Measurements from ENCODE around the gene RIC1.

RIC1 gene

DNA sequence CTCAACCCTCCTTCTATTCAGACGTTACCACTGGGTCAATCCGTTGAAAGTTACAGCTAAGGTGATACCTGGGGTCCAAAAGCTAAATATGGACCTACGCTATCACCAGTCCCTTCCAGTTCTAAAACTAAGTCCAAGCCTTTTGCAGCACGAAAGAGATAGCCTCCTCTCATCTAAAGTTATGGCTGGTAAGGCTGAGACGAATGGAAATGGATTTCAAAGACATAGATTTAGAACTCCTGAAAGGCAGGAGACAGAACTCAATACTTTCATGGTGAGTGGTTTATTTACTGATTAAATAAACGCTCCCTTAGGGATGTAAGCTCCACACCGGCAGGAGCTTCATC, 751 bp upstream of the RIC1 start:
- no peaks in the 10 kb centered on the region for H3K9me2 ChIP-seq (replicated peaks; ENCODE audit: low read depth, low read length)
- H3K4me2 ChIP-seq (ENCODE audit: low read depth, low read length, poor library complexity, severe bottlenecking), result peak overlapping the region; percentile 90
- H3K9me3 ChIP-seq (ENCODE audit: insufficient read depth, low read depth, low read length), result no peaks in the 10 kb centered on the region
- peak overlapping the region; percentile 94 for H3K9ac ChIP-seq (ENCODE audit: low read depth, low read length, poor library complexity, severe bottlenecking)
- H3K36me3 ChIP-seq (ENCODE audit: insufficient read depth, low read length), result no peaks in the 10 kb centered on the region
- TF ChIP-seq CTCF (conservative IDR thresholded peaks at IDR 0.05; ENCODE audit: low read length) (no peak), EZH2phosphoT487 (IDR thresholded peaks at IDR 0.05; ENCODE audit: borderline replicate concordance) (no peak)
- peaks cover 34% of the 10 kb centered on the region for H4K20me1 ChIP-seq (ENCODE audit: insufficient read depth, low read length, poor library complexity, severe bottlenecking)
- H3K27me3 ChIP-seq (ENCODE audit: insufficient read depth, low read length, poor library complexity, severe bottlenecking), result no peaks in the 10 kb centered on the region
- peaks cover 62% of the 10 kb centered on the region for H3K4me1 ChIP-seq (ENCODE audit: insufficient read depth, low read length, poor library complexity, severe bottlenecking)
- peak overlapping the region; percentile 82; the same call in 1 of the 2 replicates for H2AFZ ChIP-seq (ENCODE audit: low read length)
- H3K79me2 ChIP-seq (ENCODE audit: insufficient read depth, low read length), result peaks cover 81% of the 10 kb centered on the region
- peaks cover 3% of the 10 kb centered on the region; the same call in 1 of the 2 replicates for H3F3A ChIP-seq (ENCODE audit: low read depth)
- H3K4me3 ChIP-seq (ENCODE audit: low read length, poor library complexity, severe bottlenecking), result peak overlapping the region; percentile 95

DNA sequence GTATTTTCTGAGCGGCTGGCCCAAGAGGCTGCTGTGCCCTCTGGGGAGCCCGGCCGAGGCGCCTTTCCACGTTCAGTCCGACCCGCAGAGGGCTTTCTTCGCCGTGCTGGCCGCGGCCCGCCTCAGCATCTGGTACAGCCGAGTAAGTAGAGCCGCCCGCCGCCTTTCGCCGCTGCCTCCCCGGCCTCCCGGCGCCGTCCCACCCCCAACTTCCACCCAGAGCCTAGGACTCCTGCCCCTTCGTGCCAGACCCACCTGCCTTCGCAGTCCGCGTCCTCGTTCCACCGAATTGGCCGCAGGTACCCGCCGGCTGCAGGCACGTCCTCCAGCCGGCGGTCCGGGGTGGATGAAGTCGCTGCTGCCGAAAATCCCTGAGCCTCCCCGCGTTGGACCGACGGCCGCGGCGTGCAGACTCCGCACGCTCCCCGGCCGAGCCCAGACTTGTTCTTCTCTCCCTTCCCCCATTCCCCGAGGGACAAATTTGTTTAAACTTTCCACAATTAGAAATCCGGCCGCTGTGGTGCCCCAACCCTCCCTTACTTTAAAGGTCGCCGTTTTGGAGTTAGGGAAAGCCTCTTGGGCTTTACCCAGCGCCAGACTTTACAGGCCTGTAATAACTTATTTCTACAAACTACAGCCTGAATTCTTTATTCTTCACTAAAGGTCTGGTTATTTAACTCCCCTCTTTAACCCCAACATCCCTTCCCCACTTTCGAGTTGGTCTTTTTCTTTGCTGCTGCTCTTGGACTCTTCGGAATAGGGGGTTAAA, 589 bp downstream of the RIC1 start:
- Histone ChIP-seq H3K9ac (ENCODE audit: low read depth, low read length, poor library complexity, severe bottlenecking) (peak overlapping the region; percentile 86), H3K9me2 (replicated peaks; ENCODE audit: low read depth, low read length) (no peaks in the 10 kb centered on the region), H3K79me2 (ENCODE audit: insufficient read depth, low read length) (peaks cover 91% of the 10 kb centered on the region), H4K20me1 (ENCODE audit: insufficient read depth, low read length, poor library complexity, severe bottlenecking) (peaks cover 35% of the 10 kb centered on the region), H3K36me3 (ENCODE audit: insufficient read depth, low read length) (no peaks in the 10 kb centered on the region), H3K9me3 (ENCODE audit: insufficient read depth, low read depth, low read length) (no peaks in the 10 kb centered on the region), H3K27me3 (ENCODE audit: insufficient read depth, low read length, poor library complexity, severe bottlenecking) (no peaks in the 10 kb centered on the region), H3K4me1 (ENCODE audit: insufficient read depth, low read length, poor library complexity, severe bottlenecking) (peaks cover 57% of the 10 kb centered on the region), H3K4me2 (ENCODE audit: low read depth, low read length, poor library complexity, severe bottlenecking) (peak overlapping the region; percentile 93), H3K4me3 (ENCODE audit: low read length, poor library complexity, severe bottlenecking) (peak overlapping the region; percentile 95), H2AFZ (ENCODE audit: low read length) (peak overlapping the region; percentile 78), H3F3A (ENCODE audit: low read depth) (peaks cover 3% of the 10 kb centered on the region; the same call in 1 of the 2 replicates)
- no peak for TF ChIP-seq EZH2phosphoT487 (IDR thresholded peaks at IDR 0.05; ENCODE audit: borderline replicate concordance)
- TF ChIP-seq CTCF (conservative IDR thresholded peaks at IDR 0.05; ENCODE audit: low read length), result no peak

GRCh38 chr9:5630081-5630507, 1.2 kb downstream of the RIC1 start:
- Histone ChIP-seq H3K4me1 (ENCODE audit: insufficient read depth, low read length, poor library complexity, severe bottlenecking) (peaks cover 57% of the 10 kb centered on the region), H3K4me3 (ENCODE audit: low read length, poor library complexity, severe bottlenecking) (peak overlapping the region; percentile 95), H2AFZ (ENCODE audit: low read length) (peak overlapping the region; percentile 78; the same call in 1 of the 2 replicates), H3K4me2 (ENCODE audit: low read depth, low read length, poor library complexity, severe bottlenecking) (peak overlapping the region; percentile 93), H4K20me1 (ENCODE audit: insufficient read depth, low read length, poor library complexity, severe bottlenecking) (peaks cover 35% of the 10 kb centered on the region), H3K9me2 (replicated peaks; ENCODE audit: low read depth, low read length) (no peaks in the 10 kb centered on the region), H3K9me3 (ENCODE audit: insufficient read depth, low read depth, low read length) (peaks cover 4% of the 10 kb centered on the region; the same call in 1 of the 2 replicates), H3F3A (ENCODE audit: low read depth) (peaks cover 3% of the 10 kb centered on the region; the same call in 1 of the 2 replicates), H3K79me2 (ENCODE audit: insufficient read depth, low read length) (peaks cover 92% of the 10 kb centered on the region), H3K9ac (ENCODE audit: low read depth, low read length, poor library complexity, severe bottlenecking) (peak overlapping the region; percentile 86), H3K27me3 (ENCODE audit: insufficient read depth, low read length, poor library complexity, severe bottlenecking) (no peaks in the 10 kb centered on the region), H3K36me3 (ENCODE audit: insufficient read depth, low read length) (no peaks in the 10 kb centered on the region)
- TF ChIP-seq CTCF (conservative IDR thresholded peaks at IDR 0.05; ENCODE audit: low read length) (no peak), EZH2phosphoT487 (IDR thresholded peaks at IDR 0.05; ENCODE audit: borderline replicate concordance) (no peak)

Data from Loucy (cell line).